PC-3 (cell line): ENCODE measurements around the gene SYCN. TPM values are rescaled to one million over a fixed set of nuclear protein-coding genes. Genes with fewer than 3 reads are reported as not detected.

Experiments used
- ATAC-seq: fragments of 200-7000 bp; cut with Tn5 transposase; 2 replicates; pipeline ENCODE4 v1.9.1; 2020; ENCODE audit warnings: mild to moderate bottlenecking, moderate library complexity
- BruUV-seq: library from RNA; stranded (reverse); fragments of 400-500 nt; replicated peaks from 2 replicates; lab custom pipeline; 2021; lab: Mats Ljungman, UMichigan
- CTCF ChIA-PET: fragments of 300-600 bp; sonication (Branson Sonifier 250); formaldehyde crosslinking; loops from one replicate; lab custom pipeline; 2022; ENCODE audit warnings: antibody characterized with exemption; lab: Charles Lee
- POLR2A ChIA-PET: fragments of 300-600 bp; sonication (Branson Sonifier 250); formaldehyde crosslinking; loops from one replicate; lab custom pipeline; 2022; ENCODE audit warnings: antibody characterized with exemption; ENCODE audit not compliant: unreplicated experiment; lab: Charles Lee
- DNase-seq: peaks from one replicate; pipeline ENCODE4 v3.0.0-alpha.2; 2015
- H2AFZ ChIP-seq: fragments of 300-600 bp; sonication (generic); 2 replicates; pipeline ENCODE4 v1.6.0; 2016; ENCODE audit warnings: antibody characterized with exemption, low read length
- H3F3A ChIP-seq: fragments of 300-600 bp; sonication (generic); one replicate; pipeline ENCODE4 v1.6.0; 2017; ENCODE audit warnings: antibody characterized with exemption, low read length, control low read depth, mild to moderate bottlenecking; ENCODE audit not compliant: unreplicated experiment
- H3K27ac ChIP-seq: fragments of 300-600 bp; sonication (generic); 2 replicates; pipeline ENCODE4 v1.5.1; 2016; ENCODE audit warnings: mild to moderate bottlenecking, low read length
- H3K27me3 ChIP-seq: fragments of 300-600 bp; sonication (generic); 2 replicates; pipeline ENCODE4 v1.6.1; 2016; ENCODE audit warnings: low read length, mixed read lengths
- H3K36me3 ChIP-seq: fragments of 300-600 bp; sonication (generic); 2 replicates; pipeline ENCODE4 v1.6.1; 2016; ENCODE audit warnings: low read depth, mixed run types, low read length, mixed read lengths
- H3K4me1 ChIP-seq: fragments of 300-600 bp; sonication (generic); 2 replicates; pipeline ENCODE4 v1.5.1; 2016; ENCODE audit warnings: low read length; ENCODE audit not compliant: insufficient read depth
- H3K4me2 ChIP-seq: fragments of 300-600 bp; sonication (generic); 2 replicates; pipeline ENCODE4 v1.6.0; 2016; ENCODE audit warnings: low read length
- H3K4me3 ChIP-seq: fragments of 300-600 bp; sonication (generic); 2 replicates; pipeline ENCODE4 v1.5.1; 2016; ENCODE audit warnings: mild to moderate bottlenecking, low read length, mixed read lengths
- H3K79me2 ChIP-seq: fragments of 300-600 bp; sonication (generic); 2 replicates; pipeline ENCODE4 v1.6.1; 2017; ENCODE audit warnings: low read length, mixed read lengths
- H3K9ac ChIP-seq: fragments of 300-600 bp; sonication (generic); 2 replicates; pipeline ENCODE4 v1.6.0; 2016; ENCODE audit warnings: mild to moderate bottlenecking, low read length
- H3K9me2 ChIP-seq: fragments of 300-600 bp; sonication (generic); replicated peaks from 2 replicates; pipeline ENCODE4 v1.6.1; 2016; ENCODE audit warnings: mixed run types, low read length, mixed read lengths
- H3K9me3 ChIP-seq: fragments of 300-600 bp; sonication (generic); 2 replicates; pipeline ENCODE4 v1.6.1; 2016; ENCODE audit warnings: low read length, mixed read lengths
- H4K20me1 ChIP-seq: fragments of 300-600 bp; sonication (generic); 2 replicates; pipeline ENCODE4 v1.6.1; 2016; ENCODE audit warnings: low read length, mixed read lengths
- EZH2 ChIP-seq: fragments of 300-600 bp; sonication (generic); IDR thresholded peaks from one replicate; pipeline ENCODE4 v1.6.1; 2017; ENCODE audit warnings: antibody characterized with exemption, mild to moderate bottlenecking, low read length; ENCODE audit not compliant: unreplicated experiment
- EZH2phosphoT487 ChIP-seq: fragments of 300-600 bp; sonication (generic); IDR thresholded peaks from 2 replicates; pipeline ENCODE4 v1.6.1; 2018; ENCODE audit warnings: mild to moderate bottlenecking, antibody characterized with exemption, low read length, borderline replicate concordance
- intact Hi-C: fragments of 100-400 bp; cut with micrococcal nuclease; formaldehyde crosslinking; loops from 2 replicates; pipeline ENCODE4 v1.9.0; 2023
- total RNA-seq: library from RNA; depleted of rRNA; stranded (reverse); fragments of >200 nt; gene quantifications from 2 replicates; pipeline ENCODE4 v1.2.3, GENCODE V29; 2014
- TF ChIP-seq, protein P1 (sequence below): fragments of 300-600 bp; sonication (generic); conservative IDR thresholded peaks from 2 replicates; pipeline ENCODE4 v1.5.1; 2017; ENCODE audit warnings: antibody characterized with exemption, low read depth, mild to moderate bottlenecking, low read length

SYCN gene
- total RNA-seq, 1 experiment from 2014 or later, result not detected

DNA sequence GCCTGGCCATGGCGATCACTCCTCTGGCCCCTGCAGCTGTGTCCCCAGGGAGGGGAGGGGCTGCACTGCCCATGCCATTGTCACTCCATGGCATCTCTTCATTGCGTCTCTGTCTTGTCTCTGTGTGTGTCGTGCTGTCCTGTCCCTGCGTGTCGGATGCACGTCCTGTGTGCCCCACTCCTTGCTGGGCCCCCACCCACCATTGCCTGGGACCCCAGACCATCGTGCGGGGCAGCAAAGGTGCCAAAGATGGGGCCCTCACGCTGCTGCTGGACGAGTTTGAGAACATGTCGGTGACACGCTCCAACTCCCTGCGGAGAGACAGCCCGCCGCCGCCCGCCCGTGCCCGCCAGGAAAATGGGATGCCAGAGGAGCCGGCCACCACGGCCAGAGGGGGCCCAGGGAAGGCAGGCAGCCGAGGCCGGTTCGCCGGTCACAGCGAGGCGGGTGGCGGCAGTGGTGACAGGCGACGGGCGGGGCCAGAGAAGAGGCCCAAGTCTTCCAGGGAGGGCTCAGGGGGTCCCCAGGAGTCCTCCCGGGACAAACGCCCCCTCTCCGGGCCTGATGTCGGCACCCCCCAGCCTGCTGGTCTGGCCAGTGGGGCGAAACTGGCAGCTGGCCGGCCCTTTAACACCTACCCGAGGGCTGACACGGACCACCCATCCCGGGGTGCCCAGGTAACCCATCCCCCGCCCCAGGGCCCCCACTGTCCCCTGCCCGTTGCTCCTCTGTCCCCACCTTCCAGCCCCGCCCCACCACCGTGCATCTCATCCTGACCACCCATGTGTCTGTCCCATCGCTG, 31.2 kb downstream of the SYCN start:
- intact Hi-C loops, result no loop called here
- Histone ChIP-seq H3K9me2 (no peaks in the 10 kb centered on the region), H3K79me2 (peaks cover 8% of the 10 kb centered on the region; the same call in 1 of the 2 replicates), H3K4me3 (no peak overlapping the region), H2AFZ (no peak overlapping the region), H3F3A (no peaks in the 10 kb centered on the region), H3K9ac (no peak overlapping the region), H3K4me2 (no peak overlapping the region), H3K27ac (no peak overlapping the region), H3K9me3 (no peaks in the 10 kb centered on the region), H3K36me3 (no peaks in the 10 kb centered on the region), H3K27me3 (no peaks in the 10 kb centered on the region), H4K20me1 (no peaks in the 10 kb centered on the region; the same call in 1 of the 2 replicates), H3K4me1 (peaks cover 2% of the 10 kb centered on the region)
- ATAC-seq (no peak), DNase-seq (no peak)
- CTCF ChIA-PET, result no interaction called here
- no peak for TF ChIP-seq EZH2phosphoT487
- no peak for TF ChIP-seq EZH2
- TF ChIP-seq, protein P1, sequence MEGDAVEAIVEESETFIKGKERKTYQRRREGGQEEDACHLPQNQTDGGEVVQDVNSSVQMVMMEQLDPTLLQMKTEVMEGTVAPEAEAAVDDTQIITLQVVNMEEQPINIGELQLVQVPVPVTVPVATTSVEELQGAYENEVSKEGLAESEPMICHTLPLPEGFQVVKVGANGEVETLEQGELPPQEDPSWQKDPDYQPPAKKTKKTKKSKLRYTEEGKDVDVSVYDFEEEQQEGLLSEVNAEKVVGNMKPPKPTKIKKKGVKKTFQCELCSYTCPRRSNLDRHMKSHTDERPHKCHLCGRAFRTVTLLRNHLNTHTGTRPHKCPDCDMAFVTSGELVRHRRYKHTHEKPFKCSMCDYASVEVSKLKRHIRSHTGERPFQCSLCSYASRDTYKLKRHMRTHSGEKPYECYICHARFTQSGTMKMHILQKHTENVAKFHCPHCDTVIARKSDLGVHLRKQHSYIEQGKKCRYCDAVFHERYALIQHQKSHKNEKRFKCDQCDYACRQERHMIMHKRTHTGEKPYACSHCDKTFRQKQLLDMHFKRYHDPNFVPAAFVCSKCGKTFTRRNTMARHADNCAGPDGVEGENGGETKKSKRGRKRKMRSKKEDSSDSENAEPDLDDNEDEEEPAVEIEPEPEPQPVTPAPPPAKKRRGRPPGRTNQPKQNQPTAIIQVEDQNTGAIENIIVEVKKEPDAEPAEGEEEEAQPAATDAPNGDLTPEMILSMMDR, result no peak
- BruUV-seq, result no TSS peak
- POLR2A ChIA-PET, result no interaction called here

DNA sequence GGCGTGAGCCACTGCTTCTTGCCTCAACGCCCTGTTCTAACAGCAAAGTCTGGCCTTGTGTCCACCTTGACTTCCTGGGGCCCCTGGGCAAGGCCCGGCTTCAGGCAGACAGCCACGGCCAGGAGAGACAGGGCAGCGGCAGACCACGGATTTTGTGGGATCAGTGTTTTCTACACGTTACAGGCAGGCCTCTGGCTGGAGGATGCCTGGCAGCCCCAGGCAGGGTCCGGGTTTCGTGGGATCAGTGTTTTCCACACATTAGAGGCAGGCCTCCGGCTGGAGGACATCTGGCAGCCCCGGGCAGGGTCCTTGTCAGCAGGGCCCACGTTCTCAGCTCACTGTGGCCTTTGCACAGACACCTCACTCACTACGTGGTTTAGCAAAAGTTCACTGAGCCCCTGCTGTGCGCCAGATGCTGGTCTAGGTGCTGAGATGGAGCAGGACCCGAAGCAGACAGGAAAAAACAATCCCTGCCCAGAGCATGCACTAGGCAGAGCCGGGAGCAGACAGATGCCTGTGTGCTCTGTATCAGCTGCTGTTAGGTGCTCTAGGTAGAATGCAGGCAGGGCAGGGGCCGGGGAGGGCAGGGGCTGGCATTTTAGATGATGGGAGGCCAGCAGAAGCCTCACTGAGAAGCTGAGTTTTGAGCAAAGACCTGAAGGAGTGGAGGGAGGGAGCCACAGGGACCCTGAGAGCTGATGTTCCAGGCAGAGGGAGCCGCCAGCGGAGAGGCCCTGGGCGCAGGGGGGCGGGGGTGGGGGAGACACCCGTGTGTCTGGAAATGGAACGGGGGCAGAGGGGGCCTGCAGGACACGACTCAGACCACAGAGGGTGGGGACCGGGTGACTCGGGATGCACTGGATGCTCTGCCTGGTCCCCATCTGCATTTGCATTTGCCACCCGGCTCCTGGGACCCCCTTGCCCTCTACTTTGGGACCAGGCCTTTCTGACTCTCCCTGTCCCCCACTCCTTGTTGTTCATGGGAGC, 32.3 kb downstream of the SYCN start:
- Histone ChIP-seq H2AFZ (no peak overlapping the region), H3K9me2 (no peaks in the 10 kb centered on the region), H3K4me2 (no peak overlapping the region), H3K9me3 (no peaks in the 10 kb centered on the region), H3K9ac (no peak overlapping the region), H4K20me1 (no peaks in the 10 kb centered on the region; the same call in 1 of the 2 replicates), H3K36me3 (no peaks in the 10 kb centered on the region), H3K27me3 (no peaks in the 10 kb centered on the region), H3K4me1 (peaks cover 13% of the 10 kb centered on the region), H3K27ac (no peak overlapping the region), H3F3A (no peaks in the 10 kb centered on the region), H3K79me2 (peaks cover 9% of the 10 kb centered on the region; the same call in 1 of the 2 replicates), H3K4me3 (no peak overlapping the region)
- intact Hi-C loops, result no loop called here
- ChIA-PET CTCF (no interaction called here), POLR2A (no interaction called here)
- BruUV-seq, result no TSS peak
- ATAC-seq (no peak), DNase-seq (no peak)
- TF ChIP-seq EZH2phosphoT487, result no peak
- TF ChIP-seq EZH2, result no peak
- TF ChIP-seq, protein P1, result no peak
